ENCODE results near the gene VPS72.
"Not testable (repeated sequence)": the region's sequence is repeated elsewhere in the genome, so short reads cannot be mapped to it uniquely, and the experiment has no call there.

Gene VPS72, protein sequence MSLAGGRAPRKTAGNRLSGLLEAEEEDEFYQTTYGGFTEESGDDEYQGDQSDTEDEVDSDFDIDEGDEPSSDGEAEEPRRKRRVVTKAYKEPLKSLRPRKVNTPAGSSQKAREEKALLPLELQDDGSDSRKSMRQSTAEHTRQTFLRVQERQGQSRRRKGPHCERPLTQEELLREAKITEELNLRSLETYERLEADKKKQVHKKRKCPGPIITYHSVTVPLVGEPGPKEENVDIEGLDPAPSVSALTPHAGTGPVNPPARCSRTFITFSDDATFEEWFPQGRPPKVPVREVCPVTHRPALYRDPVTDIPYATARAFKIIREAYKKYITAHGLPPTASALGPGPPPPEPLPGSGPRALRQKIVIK

GRCh38 chr1:151189637-151190445 lies at the start of gene VPS72:
TSS of gene VPS72 (minus strand) at chr1:151190197. CDS start at chr1:151190121, 76 bp downstream.
- Mint-ChIP-seq H3K27me3 (ENCODE audit: low read depth) (peaks cover 9% of the 10 kb centered on the region), H3K4me3 (peak within 1 kb of the TSS; percentile 98), H3K4me1 (ENCODE audit: low read depth) (peaks cover 19% of the 10 kb centered on the region), H3K27ac (peak within 1 kb of the TSS; percentile 96), H3K9me3 (no peaks in the 10 kb centered on the region), H3K36me3 (ENCODE audit: low read depth) (peaks cover 14% of the 10 kb centered on the region)
- DNase-seq (ENCODE audit: low spot score), result peak; percentile 88

DNA sequence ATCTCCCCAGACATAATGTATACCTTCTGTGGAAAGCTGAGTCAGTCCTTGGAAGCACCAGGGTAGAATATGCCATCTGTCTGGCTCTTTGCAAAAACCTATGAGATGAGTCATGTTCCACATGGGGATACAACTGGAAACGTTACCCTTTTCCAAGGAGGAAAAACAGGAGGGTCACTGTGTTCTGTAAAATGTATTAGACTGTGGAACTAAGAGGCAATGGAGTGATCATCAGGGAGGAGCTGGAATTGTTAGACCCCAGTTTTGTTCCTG lies 48.4 kb upstream of the VPS72 start:
- Mint-ChIP-seq H3K9me3 (no peaks in the 10 kb centered on the region), H3K36me3 (ENCODE audit: low read depth) (peaks cover 64% of the 10 kb centered on the region), H3K27ac (no peak overlapping the region), H3K4me1 (ENCODE audit: low read depth) (peaks cover 2% of the 10 kb centered on the region), H3K27me3 (ENCODE audit: low read depth) (no peaks in the 10 kb centered on the region), H3K4me3 (no peak overlapping the region)
- no peak for DNase-seq (ENCODE audit: low spot score)

- no peak overlapping the region for H3K4me3 Mint-ChIP-seq
- peaks cover 63% of the 10 kb centered on the region for H3K36me3 Mint-ChIP-seq (ENCODE audit: low read depth)
- H3K27ac Mint-ChIP-seq, result no peak overlapping the region
- no peaks in the 10 kb centered on the region for H3K27me3 Mint-ChIP-seq (ENCODE audit: low read depth)
- DNase-seq (ENCODE audit: low spot score), result no peak
- no peaks in the 10 kb centered on the region for H3K9me3 Mint-ChIP-seq
- H3K4me1 Mint-ChIP-seq (ENCODE audit: low read depth), result peaks cover 2% of the 10 kb centered on the region
Measured at GRCh38 chr1:151237678-151238466, 47.9 kb upstream of the VPS72 start.

DNA sequence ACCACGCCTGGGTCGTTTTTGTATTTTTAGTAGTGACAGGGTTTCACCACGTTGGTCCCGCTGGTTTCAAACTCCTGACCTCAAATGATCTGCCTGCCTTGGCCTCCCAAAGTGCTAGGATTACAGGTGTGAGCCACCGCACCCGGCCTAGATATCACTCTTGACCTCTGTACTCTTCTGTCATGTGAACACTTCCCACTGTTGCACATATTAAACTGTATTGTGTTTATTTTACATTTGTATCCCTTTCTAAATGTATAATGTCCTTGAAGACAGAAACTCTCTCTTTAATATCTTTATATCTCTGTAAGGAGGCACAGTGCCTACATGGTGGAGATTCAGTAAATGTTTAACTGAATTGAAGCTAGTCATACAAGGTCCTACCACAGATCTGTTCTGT lies 45.2 kb upstream of the VPS72 start:
- Mint-ChIP-seq H3K4me1 (ENCODE audit: low read depth) (peaks cover 2% of the 10 kb centered on the region), H3K27ac (no peak overlapping the region), H3K9me3 (no peaks in the 10 kb centered on the region), H3K27me3 (ENCODE audit: low read depth) (no peaks in the 10 kb centered on the region), H3K36me3 (ENCODE audit: low read depth) (peaks cover 67% of the 10 kb centered on the region), H3K4me3 (no peak overlapping the region)
- no peak for DNase-seq (ENCODE audit: low spot score)

DNA sequence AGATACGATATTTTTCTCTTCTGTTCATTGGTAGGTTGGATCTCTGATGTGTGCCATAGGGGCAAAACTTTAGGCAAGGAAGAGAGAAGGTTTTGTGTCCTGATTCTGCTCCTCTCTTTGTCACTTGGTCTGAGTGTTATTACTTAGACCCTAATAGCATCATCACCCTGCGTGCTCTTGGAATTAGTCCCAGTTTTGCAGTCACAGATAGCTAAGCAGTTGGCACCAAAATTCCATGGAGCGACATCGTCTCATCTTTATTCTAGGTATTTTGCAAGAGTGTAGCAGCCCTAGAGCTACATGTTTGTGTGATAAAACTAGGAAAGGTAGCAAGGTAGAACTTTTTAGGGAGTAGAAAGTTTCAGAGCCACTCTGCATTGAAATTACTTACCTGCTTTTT lies 32.1 kb upstream of the VPS72 start:
- no peak overlapping the region for H3K27ac Mint-ChIP-seq

DNA sequence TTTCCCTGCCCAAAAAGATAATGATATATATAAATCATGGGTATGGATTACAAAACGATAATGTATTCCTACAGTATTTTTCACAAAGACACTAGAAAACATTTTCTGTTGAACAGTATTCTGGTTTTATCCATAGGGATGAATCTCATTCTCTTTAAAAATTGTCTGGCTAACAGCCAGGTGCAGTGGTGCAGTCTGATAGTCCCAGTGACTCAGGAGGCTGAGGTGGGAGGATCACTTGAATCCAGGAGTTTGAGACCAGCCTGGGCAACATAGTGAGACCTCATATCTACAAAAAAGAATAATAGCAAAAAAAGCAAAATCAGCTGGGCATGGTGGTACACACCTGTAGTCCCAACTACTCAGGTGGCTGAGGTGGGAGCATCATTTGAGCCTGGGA lies 31.6 kb upstream of the VPS72 start:
- peak overlapping the region; percentile 15 for H3K27ac Mint-ChIP-seq

More for the DNA sequence above, 32.1 kb upstream of the VPS72 start:
- H3K36me3 Mint-ChIP-seq (ENCODE audit: low read depth), result peaks cover 7% of the 10 kb centered on the region
- no peak for DNase-seq (ENCODE audit: low spot score)
- no peaks in the 10 kb centered on the region for H3K9me3 Mint-ChIP-seq
- no peaks in the 10 kb centered on the region for H3K4me1 Mint-ChIP-seq (ENCODE audit: low read depth)
- H3K27me3 Mint-ChIP-seq (ENCODE audit: low read depth), result no peaks in the 10 kb centered on the region
- no peak overlapping the region for H3K4me3 Mint-ChIP-seq

DNA sequence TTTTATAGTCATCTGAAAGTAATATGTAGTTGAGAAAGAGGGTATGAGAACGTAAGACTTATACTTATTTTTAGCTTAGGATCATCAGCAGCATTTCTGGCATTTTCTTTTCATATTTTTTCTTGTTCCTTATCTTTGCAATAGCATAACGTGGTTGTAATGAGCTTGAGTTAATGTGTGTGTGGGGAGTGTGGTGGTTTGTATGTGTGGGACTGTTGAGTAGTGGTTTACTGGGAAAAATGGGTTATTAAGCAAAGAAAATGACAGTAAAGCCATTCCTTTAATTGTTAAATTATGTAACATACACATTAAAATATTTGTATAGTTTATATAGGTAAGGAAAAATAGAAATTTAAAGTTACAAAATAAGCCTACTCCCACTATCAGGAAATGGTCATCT lies 23.6 kb upstream of the VPS72 start:
- peaks cover 26% of the 10 kb centered on the region for H3K36me3 Mint-ChIP-seq (ENCODE audit: low read depth)

More for the DNA sequence above, 31.6 kb upstream of the VPS72 start:
- Mint-ChIP-seq H3K36me3 (ENCODE audit: low read depth) (peaks cover 4% of the 10 kb centered on the region), H3K4me3 (no peak overlapping the region), H3K27me3 (ENCODE audit: low read depth) (no peaks in the 10 kb centered on the region), H3K4me1 (ENCODE audit: low read depth) (no peaks in the 10 kb centered on the region), H3K9me3 (no peaks in the 10 kb centered on the region)
- DNase-seq (ENCODE audit: low spot score), result no peak

GRCh38 chr1:151211972-151212705 lies 22.1 kb upstream of the VPS72 start:
- peaks cover 32% of the 10 kb centered on the region for H3K4me1 Mint-ChIP-seq (ENCODE audit: low read depth)
- H3K27ac Mint-ChIP-seq, result peak overlapping the region; percentile 89
- H3K9me3 Mint-ChIP-seq, result no peaks in the 10 kb centered on the region
- peaks cover 33% of the 10 kb centered on the region for H3K36me3 Mint-ChIP-seq (ENCODE audit: low read depth)
- DNase-seq (ENCODE audit: low spot score), result peak; percentile 47
- H3K4me3 Mint-ChIP-seq, result peak overlapping the region; percentile 81
- H3K27me3 Mint-ChIP-seq (ENCODE audit: low read depth), result no peaks in the 10 kb centered on the region

More for the DNA sequence above, 23.6 kb upstream of the VPS72 start:
- Mint-ChIP-seq H3K4me3 (no peak overlapping the region), H3K9me3 (no peaks in the 10 kb centered on the region), H3K27me3 (ENCODE audit: low read depth) (no peaks in the 10 kb centered on the region), H3K27ac (no peak overlapping the region), H3K4me1 (ENCODE audit: low read depth) (peaks cover 32% of the 10 kb centered on the region)
- no peak for DNase-seq (ENCODE audit: low spot score)

DNA sequence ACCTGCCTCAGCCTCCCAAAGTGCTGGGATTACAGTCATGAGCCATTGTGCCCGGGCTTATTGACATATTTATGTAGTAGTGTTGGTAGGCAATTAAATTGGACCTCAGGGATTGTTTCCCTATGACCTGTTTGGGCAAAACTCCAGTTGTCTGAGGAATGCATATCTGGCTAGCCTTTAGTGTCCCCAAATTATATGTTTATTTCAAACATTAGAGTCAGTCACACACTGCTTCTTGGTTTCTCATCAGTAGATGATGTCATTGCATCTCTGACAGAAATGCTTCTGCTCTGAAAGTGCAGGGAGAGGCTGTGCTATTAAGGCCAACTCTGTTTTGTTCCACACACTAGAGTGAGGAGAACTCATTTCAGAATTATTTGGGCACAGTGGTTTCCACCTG lies 20.8 kb upstream of the VPS72 start:
- Mint-ChIP-seq H3K27me3 (ENCODE audit: low read depth) (no peaks in the 10 kb centered on the region), H3K9me3 (no peaks in the 10 kb centered on the region), H3K36me3 (ENCODE audit: low read depth) (peaks cover 39% of the 10 kb centered on the region), H3K4me1 (ENCODE audit: low read depth) (peaks cover 28% of the 10 kb centered on the region), H3K27ac (peak overlapping the region; percentile 49), H3K4me3 (peak overlapping the region; percentile 46)
- no peak for DNase-seq (ENCODE audit: low spot score)

DNA sequence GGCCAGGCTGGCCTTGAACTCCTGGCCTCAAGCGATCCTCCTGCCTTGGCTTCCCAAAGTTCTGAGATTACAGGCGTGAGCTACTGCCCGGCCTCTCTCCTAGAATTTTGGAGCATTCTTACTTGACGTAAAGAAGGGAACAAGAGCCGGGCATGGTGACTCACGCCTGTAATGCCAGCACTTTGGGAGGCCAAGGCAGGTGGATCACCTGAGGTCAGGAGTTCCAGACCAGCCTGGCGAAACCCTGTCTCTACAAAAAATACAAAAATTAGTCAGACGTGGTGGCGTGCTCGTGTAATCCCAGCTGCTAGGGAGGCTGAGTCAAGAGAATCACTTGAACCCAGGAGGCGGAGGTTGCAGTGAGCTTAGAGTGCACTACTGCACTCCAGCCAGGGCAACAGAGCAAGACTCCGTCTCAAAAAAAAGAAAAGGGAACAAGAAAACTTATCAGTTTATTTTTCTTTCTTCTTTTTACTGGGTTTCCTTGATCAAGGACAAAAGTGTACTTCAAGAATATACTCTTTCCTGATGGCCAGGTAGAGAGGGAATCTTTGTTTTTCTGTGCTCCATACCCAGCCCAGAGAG lies 15.5 kb upstream of the VPS72 start:
- Mint-ChIP-seq H3K36me3 (ENCODE audit: low read depth) (peaks cover 28% of the 10 kb centered on the region), H3K4me1 (ENCODE audit: low read depth) (peaks cover 13% of the 10 kb centered on the region)
- H3K27me3 Mint-ChIP-seq (ENCODE audit: low read depth), result not testable (repeated sequence)

GRCh38 chr1:151199873-151200581 lies 10.0 kb upstream of the VPS72 start:
- Mint-ChIP-seq H3K4me3 (peak overlapping the region; percentile 99), H3K36me3 (ENCODE audit: low read depth) (peaks cover 17% of the 10 kb centered on the region), H3K9me3 (no peaks in the 10 kb centered on the region), H3K27me3 (ENCODE audit: low read depth) (no peaks in the 10 kb centered on the region), H3K4me1 (ENCODE audit: low read depth) (peaks cover 34% of the 10 kb centered on the region), H3K27ac (peak overlapping the region; percentile 93)
- DNase-seq (ENCODE audit: low spot score), result no peak

More for the DNA sequence above, 15.5 kb upstream of the VPS72 start:
- H3K4me3 Mint-ChIP-seq; H3K9me3 Mint-ChIP-seq; DNase-seq (ENCODE audit: low spot score); H3K27ac Mint-ChIP-seq: not testable (repeated sequence)

DNA sequence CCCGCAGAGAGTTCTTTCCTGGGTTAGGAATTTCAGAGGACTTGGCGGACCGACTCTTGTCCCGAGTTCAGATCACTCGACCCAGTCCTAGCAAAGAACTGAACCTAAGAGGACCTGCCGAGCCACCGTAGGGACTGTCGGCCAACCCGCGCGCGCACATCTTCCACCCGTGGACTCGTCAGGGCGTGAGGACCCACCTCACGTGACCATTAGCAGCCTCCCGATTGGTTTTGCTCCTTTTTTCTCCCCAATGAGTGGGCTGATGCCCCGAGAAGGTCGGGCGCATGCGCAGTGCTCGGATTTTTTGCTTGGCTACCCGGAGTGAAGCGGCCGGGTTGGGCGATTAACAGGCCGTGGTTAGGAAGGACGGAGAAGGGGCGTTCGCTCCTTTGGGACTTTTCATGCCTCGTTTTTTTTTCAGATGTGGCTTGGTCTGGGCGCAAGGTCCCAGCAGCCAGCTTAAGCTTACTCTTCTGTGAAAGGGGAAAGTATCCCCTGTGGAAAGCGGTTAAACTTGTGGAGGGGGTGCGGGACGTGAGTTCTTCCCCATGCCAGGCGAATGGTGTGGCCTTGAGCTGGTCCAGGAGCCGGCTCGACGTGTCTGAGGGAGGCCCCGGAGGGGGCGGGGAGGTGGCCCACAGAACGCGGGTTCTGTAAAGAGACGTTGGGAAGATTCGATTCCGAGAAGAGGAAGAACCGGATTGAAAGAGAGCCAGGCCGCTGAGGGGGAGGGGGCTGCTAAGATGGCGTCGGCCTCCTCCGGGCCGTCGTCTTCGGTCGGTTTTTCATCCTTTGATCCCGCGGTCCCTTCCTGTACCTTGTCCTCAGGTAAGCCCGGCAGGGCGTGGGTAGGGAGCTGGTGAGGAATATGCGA lies 8.5 kb upstream of the VPS72 start, which contains the start of gene PIP5K1A:
TSS of gene PIP5K1A (plus strand) at position 299 of the 874 bp plus-strand sequence. CDS start at position 744, 445 bp downstream.
- H3K36me3 Mint-ChIP-seq (ENCODE audit: low read depth), result peaks cover 17% of the 10 kb centered on the region
- H3K9me3 Mint-ChIP-seq, result no peaks in the 10 kb centered on the region
- peak; percentile 96 for DNase-seq (ENCODE audit: low spot score)

More for the DNA sequence above, 8.5 kb upstream of the VPS72 start, which contains the start of gene PIP5K1A:
- Mint-ChIP-seq H3K27me3 (ENCODE audit: low read depth) (peaks cover 4% of the 10 kb centered on the region), H3K27ac (peak within 1 kb of the TSS; percentile 93), H3K4me1 (ENCODE audit: low read depth) (peaks cover 32% of the 10 kb centered on the region), H3K4me3 (peak within 1 kb of the TSS; percentile 99)

All from T-helper 2 cell treated with Interferon-gamma antibody and Interleukin-4, amounts not matched to agents 5 μg/mL and 100 μg/mL, for 36 hours (primary cell).